ENCODE data around the gene PBX1. TPM values are rescaled to one million over a fixed set of nuclear protein-coding genes. Genes with fewer than 3 reads are reported as not detected.

Gene PBX1
- total and polyA plus RNA-seq, 2 of the 4 experiments (the other 2 are of a cell fraction): 13.9 to 17.9 TPM

Small RNA genes within 50 kb of the gene (microRNA-seq; reads per million reads assigned to microRNA genes)
- gene RF00017 (ENCODE audit: insufficient read depth, insufficient read length) (not detected), gene RF00019 (ENCODE audit: insufficient read depth, insufficient read length) (not detected), gene RNU6-171P (ENCODE audit: insufficient read depth, insufficient read length) (not detected)

Small RNA genes within 50 kb of the gene (small RNA-seq; reads per million reads assigned to genes)
- gene RF00017 (0 reads per million in 5 experiments), gene RF00019 (0 reads per million in 5 experiments), gene RNU6-171P (0 reads per million in 5 experiments)
